Mucosa of gallbladder (tissue), 1 donor: ENCODE results near the gene ANKRD55. TPM values are rescaled to one million over a fixed set of nuclear protein-coding genes. Genes with fewer than 3 reads are reported as not detected.

Experiments
- DNase-seq: peaks from one replicate; pipeline ENCODE4 v3.0.0-alpha.2; 2020; ENCODE audit warnings: low spot score
- total RNA-seq: library from RNA; stranded (reverse); gene quantifications from one replicate; pipeline ENCODE4 v1.2.1, GENCODE V29; 2021
- donor health status: DM: no; HTN: no; CAD: no.

The ANKRD55 gene
- total RNA-seq, 1 donor from 2014 or later = 0.20 TPM

- DNase-seq = no peak
Observed at GRCh38 chr5:56078278-56079156, 154.6 kb downstream of the ANKRD55 start.

GRCh38 chr5:56077796-56078233 is 155.3 kb downstream of the ANKRD55 start:
- no peak for DNase-seq

GRCh38 chr5:56076486-56076885 is 156.6 kb downstream of the ANKRD55 start:
- DNase-seq = no peak

- DNase-seq = peak; percentile 33
Observed at GRCh38 chr5:56075361-56075760, 157.8 kb downstream of the ANKRD55 start.

GRCh38 chr5:56072863-56073766 is 160.0 kb downstream of the ANKRD55 start:
- no peak for DNase-seq

- no peak for DNase-seq
Observed at GRCh38 chr5:56071470-56071869, 161.7 kb downstream of the ANKRD55 start.

- DNase-seq = no peak
Observed at GRCh38 chr5:56070851-56071465, 162.2 kb downstream of the ANKRD55 start.

GRCh38 chr5:56069652-56070226 is 163.4 kb downstream of the ANKRD55 start:
- no peak for DNase-seq

GRCh38 chr5:56066931-56067450 is 166.1 kb downstream of the ANKRD55 start:
- no peak for DNase-seq

GRCh38 chr5:56064984-56065383 is 168.1 kb downstream of the ANKRD55 start:
- DNase-seq = no peak

GRCh38 chr5:56060276-56061110 is 172.6 kb downstream of the ANKRD55 start:
- DNase-seq = no peak

GRCh38 chr5:56059854-56060253 is 173.3 kb downstream of the ANKRD55 start:
- DNase-seq = no peak

- no peak for DNase-seq
Observed at GRCh38 chr5:56056875-56057274, 176.3 kb downstream of the ANKRD55 start.

- DNase-seq = no peak
Observed at GRCh38 chr5:56055859-56056258, 177.3 kb downstream of the ANKRD55 start.

GRCh38 chr5:56055287-56055686 is 177.8 kb downstream of the ANKRD55 start:
- no peak for DNase-seq

- DNase-seq = no peak
Observed at GRCh38 chr5:56054666-56055065, 178.5 kb downstream of the ANKRD55 start.

GRCh38 chr5:56053363-56053762 is 179.8 kb downstream of the ANKRD55 start:
- DNase-seq = no peak

- DNase-seq = no peak
Observed at GRCh38 chr5:56052735-56053134, 180.4 kb downstream of the ANKRD55 start.

GRCh38 chr5:56050551-56051255 is 182.4 kb downstream of the ANKRD55 start:
- DNase-seq = no peak
